Mucosa of stomach (tissue), 1 donor: ENCODE measurements around the gene POFUT2.
A peak's percentile ranks its signal among the peaks of the same experiment; 100 is the strongest.

Source experiments
- H3K27me3 ChIP-seq: one replicate; pipeline ENCODE4 v1.7.0; 2013; ENCODE audit warnings: mild to moderate bottlenecking, low read length; ENCODE audit not compliant: control insufficient read depth, insufficient read depth
- H3K36me3 ChIP-seq: one replicate; pipeline ENCODE4 v1.7.0; 2013; ENCODE audit warnings: low read length; ENCODE audit not compliant: control insufficient read depth, insufficient read depth
- H3K4me1 ChIP-seq: one replicate; pipeline ENCODE4 v1.7.0; 2013; ENCODE audit warnings: mild to moderate bottlenecking, low read length; ENCODE audit not compliant: control insufficient read depth, insufficient read depth
- H3K4me3 ChIP-seq: one replicate; pipeline ENCODE4 v1.7.0; 2013; ENCODE audit warnings: low read length
- H3K9ac ChIP-seq: one replicate; pipeline ENCODE4 v1.7.0; 2013; ENCODE audit warnings: mild to moderate bottlenecking, low read length, moderate library complexity
- H3K9me3 ChIP-seq: one replicate; pipeline ENCODE4 v1.7.0; 2013; ENCODE audit warnings: mild to moderate bottlenecking, low read length, moderate library complexity; ENCODE audit not compliant: control insufficient read depth
- donor health status: Pancreatic carcinoma.

POFUT2 gene

GRCh38 chr21:45297329-45297728 lies 9.6 kb upstream of the POFUT2 start:
- Histone ChIP-seq H3K27me3 (peaks cover 8% of the 10 kb centered on the region), H3K9ac (no peak overlapping the region), H3K4me1 (peaks cover 21% of the 10 kb centered on the region), H3K36me3 (no peaks in the 10 kb centered on the region), H3K9me3 (no peaks in the 10 kb centered on the region), H3K4me3 (no peak overlapping the region)

GRCh38 chr21:45296638-45297037 lies 8.9 kb upstream of the POFUT2 start:
- H3K9ac ChIP-seq, result no peak overlapping the region
- no peak overlapping the region for H3K4me3 ChIP-seq
- no peaks in the 10 kb centered on the region for H3K36me3 ChIP-seq
- H3K9me3 ChIP-seq, result no peaks in the 10 kb centered on the region
- peaks cover 8% of the 10 kb centered on the region for H3K27me3 ChIP-seq
- H3K4me1 ChIP-seq, result peaks cover 27% of the 10 kb centered on the region

DNA sequence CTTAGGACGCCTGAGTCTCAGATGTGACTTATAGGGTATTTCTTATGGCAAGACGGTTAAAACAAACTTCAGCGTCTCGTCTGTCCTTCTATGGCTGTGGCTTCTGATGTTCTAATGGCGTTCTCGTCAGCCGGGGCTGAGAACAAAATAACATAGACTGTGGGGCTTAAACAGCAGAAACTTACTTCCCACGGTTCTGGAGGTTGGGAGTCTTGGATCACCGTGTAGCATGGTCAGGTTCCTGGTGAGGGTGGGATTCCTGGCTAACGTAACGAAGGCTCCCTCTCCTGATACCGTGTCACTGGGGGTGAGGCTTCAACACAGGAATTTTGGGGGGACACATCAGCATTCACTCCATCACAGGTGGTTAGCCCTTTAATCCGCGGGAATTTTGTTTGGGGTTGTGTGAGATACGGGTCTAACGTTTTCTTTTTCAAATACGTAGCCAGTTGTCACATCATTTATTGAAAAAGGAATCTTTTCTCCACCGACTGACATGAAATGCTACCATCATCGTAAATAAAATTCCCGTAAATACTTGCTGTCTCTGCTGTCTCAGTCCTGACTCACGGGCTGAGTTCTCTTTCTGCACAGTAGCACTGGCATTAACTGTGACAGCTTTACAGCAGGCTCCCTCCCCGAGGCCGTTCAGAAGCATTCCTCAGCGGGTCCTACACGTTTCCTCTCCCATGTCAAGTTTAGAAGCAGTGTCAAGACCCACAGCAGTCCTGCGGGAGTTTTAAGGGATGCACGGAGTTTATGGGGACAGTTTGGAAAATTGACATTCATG lies 8.1 kb upstream of the POFUT2 start:
- Histone ChIP-seq H3K27me3 (peaks cover 8% of the 10 kb centered on the region), H3K4me1 (peaks cover 27% of the 10 kb centered on the region), H3K9ac (no peak overlapping the region)

GRCh38 chr21:45294509-45295291 lies 7.0 kb upstream of the POFUT2 start:
- H3K4me3 ChIP-seq, result no peak overlapping the region
- H3K36me3 ChIP-seq, result no peaks in the 10 kb centered on the region
- peak overlapping the region; percentile 28 for H3K9ac ChIP-seq
- peaks cover 8% of the 10 kb centered on the region for H3K27me3 ChIP-seq
- peaks cover 27% of the 10 kb centered on the region for H3K4me1 ChIP-seq
- H3K9me3 ChIP-seq, result no peaks in the 10 kb centered on the region

More for the DNA sequence above, 8.1 kb upstream of the POFUT2 start:
- Histone ChIP-seq H3K4me3 (no peak overlapping the region), H3K9me3 (no peaks in the 10 kb centered on the region), H3K36me3 (no peaks in the 10 kb centered on the region)

DNA sequence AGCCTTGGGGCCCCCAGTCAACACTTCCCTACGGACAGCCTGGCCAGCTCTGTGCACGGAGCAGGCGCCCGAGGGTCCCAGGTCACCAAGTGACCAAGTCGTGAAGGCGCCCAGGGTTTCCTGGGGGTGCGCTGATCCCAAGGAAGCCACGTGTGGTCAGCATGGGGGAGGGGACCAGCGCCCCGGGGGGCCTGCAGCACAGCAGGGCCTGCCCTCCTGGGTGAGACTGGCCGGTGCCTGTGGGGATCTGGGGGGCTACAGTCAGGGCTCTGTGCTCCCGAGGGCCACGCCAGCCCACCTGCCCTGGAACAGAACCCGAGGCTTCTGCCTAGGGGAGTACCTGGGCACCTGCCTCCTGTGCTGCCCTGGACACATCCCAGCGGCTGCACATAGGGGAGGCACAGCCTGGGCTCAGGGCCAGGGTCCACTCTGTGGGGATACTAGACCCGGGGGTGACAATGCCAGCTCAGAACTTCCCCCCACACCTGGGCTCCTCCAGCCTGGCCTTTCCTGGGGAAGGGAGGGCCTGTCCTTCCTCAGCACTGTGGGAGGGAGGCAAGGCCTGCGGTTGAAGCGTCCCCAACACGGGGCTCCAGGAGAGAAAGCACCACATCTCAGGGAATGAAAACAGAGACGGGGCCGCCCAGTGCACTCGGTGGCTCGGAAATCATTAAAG lies 6.2 kb upstream of the POFUT2 start:
- H3K4me1 ChIP-seq, result peaks cover 27% of the 10 kb centered on the region
- H3K27me3 ChIP-seq, result peaks cover 8% of the 10 kb centered on the region
- H3K36me3 ChIP-seq, result no peaks in the 10 kb centered on the region
- H3K4me3 ChIP-seq, result no peak overlapping the region
- no peaks in the 10 kb centered on the region for H3K9me3 ChIP-seq
- peak overlapping the region; percentile 28 for H3K9ac ChIP-seq

- H3K4me3 ChIP-seq, result no peak overlapping the region
- H3K9me3 ChIP-seq, result no peaks in the 10 kb centered on the region
- peak overlapping the region; percentile 48 for H3K9ac ChIP-seq
- no peaks in the 10 kb centered on the region for H3K36me3 ChIP-seq
- peaks cover 27% of the 10 kb centered on the region for H3K4me1 ChIP-seq
- peaks cover 8% of the 10 kb centered on the region for H3K27me3 ChIP-seq
Measured at GRCh38 chr21:45293220-45293725, 5.6 kb upstream of the POFUT2 start.

GRCh38 chr21:45292399-45293219 lies 4.9 kb upstream of the POFUT2 start:
- peak overlapping the region; percentile 48 for H3K9ac ChIP-seq
- no peak overlapping the region for H3K4me3 ChIP-seq
- peaks cover 27% of the 10 kb centered on the region for H3K4me1 ChIP-seq
- H3K9me3 ChIP-seq, result no peaks in the 10 kb centered on the region
- H3K27me3 ChIP-seq, result peaks cover 8% of the 10 kb centered on the region
- H3K36me3 ChIP-seq, result no peaks in the 10 kb centered on the region

- Histone ChIP-seq H3K4me3 (no peak overlapping the region), H3K27me3 (peaks cover 8% of the 10 kb centered on the region), H3K9ac (peak overlapping the region; percentile 15), H3K9me3 (no peaks in the 10 kb centered on the region), H3K36me3 (no peaks in the 10 kb centered on the region), H3K4me1 (peaks cover 27% of the 10 kb centered on the region)
Measured at GRCh38 chr21:45291613-45292398, 4.1 kb upstream of the POFUT2 start.

DNA sequence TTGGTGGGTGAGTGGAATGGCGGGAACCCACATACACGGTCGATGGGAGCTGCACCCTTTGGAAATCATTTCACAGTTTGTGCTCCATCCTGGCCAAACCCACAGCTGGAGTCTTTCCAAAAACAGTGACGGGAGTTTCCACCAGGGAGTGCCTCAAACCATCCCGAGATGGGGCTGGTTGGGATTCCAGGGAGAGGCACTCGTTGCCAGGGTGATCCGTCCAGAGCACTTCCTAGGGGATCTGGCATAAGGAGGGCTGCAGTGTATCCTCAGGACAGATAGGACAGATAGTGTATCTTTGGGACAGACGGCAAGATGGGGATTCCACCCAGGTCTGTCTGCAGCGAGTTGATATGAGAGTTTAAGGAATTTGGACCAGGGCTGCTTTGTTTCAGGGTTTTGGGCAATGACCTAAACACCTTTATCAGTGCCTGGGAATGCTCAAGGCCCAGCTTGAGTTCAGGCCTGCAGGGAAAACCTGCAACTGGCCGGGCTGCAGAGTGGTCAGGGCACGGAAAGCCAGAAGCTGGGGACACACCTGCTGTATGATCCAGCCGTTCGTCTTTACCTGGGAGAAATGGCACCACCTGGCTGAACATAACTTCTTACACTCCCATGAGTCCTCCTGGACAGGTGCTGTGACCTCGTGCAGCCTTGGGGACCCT lies 3.4 kb upstream of the POFUT2 start:
- no peak overlapping the region for H3K4me3 ChIP-seq
- H3K9me3 ChIP-seq, result no peaks in the 10 kb centered on the region
- H3K27me3 ChIP-seq, result peaks cover 8% of the 10 kb centered on the region
- no peaks in the 10 kb centered on the region for H3K36me3 ChIP-seq
- H3K9ac ChIP-seq, result no peak overlapping the region
- H3K4me1 ChIP-seq, result peaks cover 32% of the 10 kb centered on the region

DNA sequence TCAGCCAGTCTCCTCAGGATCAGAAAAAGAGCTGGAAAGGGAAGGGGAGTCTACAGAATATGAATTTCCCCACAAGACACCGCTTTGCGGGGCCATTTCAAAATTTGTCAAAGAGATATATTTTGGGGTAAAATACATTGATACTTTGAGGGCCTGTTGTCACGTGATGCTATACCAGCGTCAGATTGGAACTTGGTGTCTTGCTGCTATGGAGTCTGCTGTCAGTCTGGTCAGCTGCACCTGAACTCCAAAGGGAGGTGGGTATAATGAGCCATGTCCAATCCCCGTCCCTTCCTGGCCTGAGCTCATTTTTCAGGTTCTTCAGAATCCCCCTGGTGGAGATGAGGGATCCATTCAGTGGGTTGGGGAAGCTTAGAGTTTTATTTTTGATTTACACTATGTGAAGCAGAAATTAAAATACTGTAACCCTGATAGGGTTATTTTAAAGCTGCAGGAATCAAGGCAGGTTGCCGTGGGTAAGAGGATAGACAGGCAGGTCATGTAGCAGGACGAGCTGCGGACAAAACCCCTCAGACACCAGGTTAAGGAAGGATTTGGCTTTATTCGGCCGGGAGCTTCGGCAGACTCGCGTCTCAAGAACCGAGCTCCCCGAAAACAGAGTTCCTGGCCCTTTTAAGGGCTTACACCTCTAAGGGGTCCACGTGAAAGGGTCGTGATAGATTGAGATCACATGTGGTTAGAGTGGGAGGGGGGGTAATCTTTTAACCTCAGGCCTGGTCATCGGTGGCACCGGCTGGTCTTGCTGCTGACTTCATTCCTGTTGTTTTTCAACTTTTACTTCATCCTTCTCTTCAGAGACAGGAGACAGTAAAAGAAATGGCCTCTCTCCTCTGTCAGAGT lies 2.2 kb upstream of the POFUT2 start:
- Histone ChIP-seq H3K4me3 (no peak overlapping the region), H3K9ac (no peak overlapping the region), H3K9me3 (no peaks in the 10 kb centered on the region), H3K27me3 (peaks cover 8% of the 10 kb centered on the region), H3K36me3 (no peaks in the 10 kb centered on the region), H3K4me1 (peaks cover 32% of the 10 kb centered on the region)
